ENCODE measurements around the gene RCAN2.

RCAN2 gene

DNA sequence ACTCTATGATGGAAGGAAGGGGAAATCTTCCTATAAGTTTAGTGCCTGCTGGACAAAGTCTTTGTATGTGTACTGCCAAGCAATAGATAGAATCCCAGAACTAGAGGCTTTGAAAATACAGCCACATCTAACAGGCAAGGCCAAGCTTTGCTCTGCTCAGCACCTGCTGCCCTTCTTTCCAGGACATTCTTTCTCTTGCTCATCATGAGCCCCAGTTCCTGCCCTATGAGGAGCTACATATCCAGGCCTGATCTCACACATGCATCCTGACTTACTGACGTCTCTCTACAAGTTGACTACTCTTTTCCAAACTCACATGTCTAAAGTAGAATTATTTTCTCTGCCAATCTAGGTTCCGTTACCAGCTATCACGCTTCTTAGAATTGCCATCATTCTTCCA is 256.0 kb downstream of the RCAN2 start:
- no peak overlapping the region for H3K4me3 ChIP-seq
- TF ChIP-seq, protein P1, sequence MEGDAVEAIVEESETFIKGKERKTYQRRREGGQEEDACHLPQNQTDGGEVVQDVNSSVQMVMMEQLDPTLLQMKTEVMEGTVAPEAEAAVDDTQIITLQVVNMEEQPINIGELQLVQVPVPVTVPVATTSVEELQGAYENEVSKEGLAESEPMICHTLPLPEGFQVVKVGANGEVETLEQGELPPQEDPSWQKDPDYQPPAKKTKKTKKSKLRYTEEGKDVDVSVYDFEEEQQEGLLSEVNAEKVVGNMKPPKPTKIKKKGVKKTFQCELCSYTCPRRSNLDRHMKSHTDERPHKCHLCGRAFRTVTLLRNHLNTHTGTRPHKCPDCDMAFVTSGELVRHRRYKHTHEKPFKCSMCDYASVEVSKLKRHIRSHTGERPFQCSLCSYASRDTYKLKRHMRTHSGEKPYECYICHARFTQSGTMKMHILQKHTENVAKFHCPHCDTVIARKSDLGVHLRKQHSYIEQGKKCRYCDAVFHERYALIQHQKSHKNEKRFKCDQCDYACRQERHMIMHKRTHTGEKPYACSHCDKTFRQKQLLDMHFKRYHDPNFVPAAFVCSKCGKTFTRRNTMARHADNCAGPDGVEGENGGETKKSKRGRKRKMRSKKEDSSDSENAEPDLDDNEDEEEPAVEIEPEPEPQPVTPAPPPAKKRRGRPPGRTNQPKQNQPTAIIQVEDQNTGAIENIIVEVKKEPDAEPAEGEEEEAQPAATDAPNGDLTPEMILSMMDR (IDR thresholded peaks at IDR 0.05), result no peak
- peak overlapping the region; percentile 50 to 71 for H3K27ac ChIP-seq
- DNase-seq (ENCODE audit: low spot score), result no peak

GRCh38 chr6:46234700-46235099 is 256.5 kb downstream of the RCAN2 start:
- no peak for DNase-seq (ENCODE audit: low spot score)
- TF ChIP-seq, protein P1 (IDR thresholded peaks at IDR 0.05), result no peak
- peak overlapping the region; percentile 50 to 71 for H3K27ac ChIP-seq
- H3K4me3 ChIP-seq, result no peak overlapping the region

DNA sequence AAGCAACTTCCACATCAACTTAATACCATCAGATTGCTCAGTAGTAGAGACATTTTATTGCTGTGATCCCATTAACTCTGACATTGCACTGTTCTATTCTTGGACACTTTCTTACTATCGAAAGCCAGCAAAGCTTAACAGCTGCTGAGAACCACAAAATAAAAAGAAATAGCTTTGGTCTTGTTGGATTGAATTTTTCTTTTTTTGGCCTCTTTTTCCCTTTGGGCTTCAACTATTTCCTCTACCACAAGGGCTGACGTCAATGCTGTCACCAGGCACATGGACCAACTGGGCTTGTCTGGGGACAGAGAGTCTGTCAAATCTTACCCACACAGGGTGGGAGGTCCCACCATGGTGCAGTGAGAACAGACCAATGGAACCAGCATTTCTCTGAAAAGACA is 257.1 kb downstream of the RCAN2 start:
- Histone ChIP-seq H3K4me3 (no peak overlapping the region), H3K27ac (peak overlapping the region; percentile 50 to 71)
- TF ChIP-seq, protein P1 (IDR thresholded peaks at IDR 0.05), result no peak
- DNase-seq (ENCODE audit: low spot score), result peak; percentile 79

- Histone ChIP-seq H3K4me3 (no peak overlapping the region), H3K27ac (no peak overlapping the region)
- DNase-seq (ENCODE audit: low spot score), result no peak
- TF ChIP-seq, protein P1 (IDR thresholded peaks at IDR 0.05), result no peak
Measured at GRCh38 chr6:46233129-46233528, 258.1 kb downstream of the RCAN2 start.

DNA sequence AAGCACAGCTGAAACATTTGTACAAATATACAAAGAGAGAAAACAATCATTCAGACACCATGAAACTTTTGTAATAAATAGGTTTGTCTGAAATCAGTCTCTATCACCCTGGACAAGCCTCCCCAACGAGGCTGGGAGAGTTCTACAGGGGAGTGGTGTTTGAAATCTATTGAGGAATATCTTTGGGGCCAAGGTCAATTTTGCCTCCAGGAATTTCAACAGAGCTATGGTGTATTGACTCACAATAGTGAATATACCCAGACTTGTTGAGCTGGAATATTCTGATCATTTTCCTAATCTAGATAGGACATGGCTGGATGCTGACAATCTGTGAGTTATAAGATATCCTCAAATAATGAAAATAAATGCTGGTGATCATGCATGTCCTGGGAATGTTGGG is 269.0 kb downstream of the RCAN2 start:
- DNase-seq (ENCODE audit: low spot score), result no peak
- TF ChIP-seq, protein P1 (IDR thresholded peaks at IDR 0.05), result no peak
- H3K4me3 ChIP-seq, result no peak overlapping the region
- H3K27ac ChIP-seq, result peak overlapping the region in 1 of 2 donors; percentile 31

GRCh38 chr6:46221222-46221793 is 269.9 kb downstream of the RCAN2 start:
- Histone ChIP-seq H3K27ac (peak overlapping the region in 1 of 2 donors; percentile 72), H3K4me3 (no peak overlapping the region)
- TF ChIP-seq, protein P1 (IDR thresholded peaks at IDR 0.05), result peak; percentile 52
- DNase-seq (ENCODE audit: low spot score), result no peak

Data from coronary artery (tissue), 2 donors.